HuH-7.5 (cell line): ENCODE measurements around the gene APAF1.

Source experiments
- DNase-seq: peaks from one replicate; pipeline ENCODE4 v3.0.0; 2011; ENCODE audit warnings: low spot score

APAF1 gene

DNA sequence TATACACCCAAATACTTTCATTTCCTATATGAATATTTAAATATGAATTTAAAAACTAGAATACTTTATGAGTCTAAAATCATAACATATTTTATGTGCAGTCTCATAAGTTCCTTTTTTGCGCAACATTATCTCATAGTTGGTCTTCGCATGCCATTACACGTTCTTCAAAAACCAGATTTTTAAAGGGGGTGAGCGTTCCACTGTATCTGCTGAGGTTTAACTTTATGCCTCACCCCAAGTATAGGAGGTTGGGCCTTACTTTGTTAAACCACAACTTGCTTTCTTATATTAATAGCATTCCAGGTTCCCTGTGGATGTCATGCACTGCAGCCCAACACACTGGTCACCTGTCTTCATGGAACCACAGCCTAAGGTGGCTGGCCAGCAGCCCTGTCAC, 118.6 kb downstream of the APAF1 start:
- no peak for DNase-seq

DNA sequence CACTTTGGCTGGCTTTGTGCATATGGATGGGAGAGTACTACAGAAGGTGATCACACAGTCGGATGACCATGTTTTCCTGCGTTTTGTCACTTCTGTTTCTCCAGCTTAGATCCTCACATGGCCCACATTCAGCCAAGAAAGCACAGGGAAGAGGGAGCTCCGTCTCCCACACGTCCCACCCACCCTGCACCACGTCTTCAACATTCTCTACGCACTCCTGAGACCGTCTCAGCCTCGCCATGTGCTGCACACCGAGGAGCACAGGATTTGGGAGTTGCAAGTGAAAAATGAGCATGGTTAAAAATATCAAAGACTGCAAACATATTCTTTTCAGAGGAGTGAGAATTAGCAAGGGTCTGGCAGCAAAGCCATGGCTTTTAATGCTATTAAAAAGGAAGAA, 122.2 kb downstream of the APAF1 start:
- no peak for DNase-seq

DNA sequence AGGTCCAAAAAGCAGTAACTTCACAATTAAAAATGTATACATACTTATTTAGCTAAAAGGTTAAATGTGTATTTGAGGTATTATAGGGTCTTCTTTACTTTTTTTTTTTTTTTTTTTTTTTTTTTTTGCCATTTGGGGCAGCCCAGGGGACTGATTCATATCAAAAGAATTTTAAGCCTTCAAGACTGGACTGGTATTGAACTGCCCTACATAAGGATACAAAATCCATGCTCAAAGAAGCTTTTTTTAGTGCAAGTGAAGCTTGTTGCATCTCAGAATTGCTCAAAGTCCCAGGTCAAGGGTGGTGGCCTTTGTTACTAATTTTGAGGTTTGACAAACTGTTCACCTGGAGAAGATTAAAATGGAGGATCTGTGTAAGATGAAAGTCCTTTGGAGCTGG, 124.0 kb downstream of the APAF1 start:
- DNase-seq = no peak

DNA sequence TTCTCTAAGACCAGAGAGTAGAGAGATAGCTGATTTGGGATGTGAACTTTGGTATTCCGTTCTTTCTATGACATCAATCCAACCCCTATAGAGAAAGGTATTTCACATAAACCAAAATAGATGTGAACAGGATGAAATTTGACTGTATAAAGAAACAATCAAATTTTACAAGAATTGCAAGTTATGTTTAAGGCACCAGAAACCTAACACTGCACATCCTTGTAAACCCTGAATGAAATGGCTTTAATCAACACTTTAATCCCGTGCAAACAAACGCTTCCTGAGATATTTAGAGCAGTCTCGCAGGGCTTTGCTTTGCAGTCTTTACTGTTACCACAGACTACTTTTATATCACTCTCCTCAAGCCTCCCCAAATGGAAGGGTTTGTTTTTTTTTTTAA, 125.1 kb downstream of the APAF1 start:
- no peak for DNase-seq

DNA sequence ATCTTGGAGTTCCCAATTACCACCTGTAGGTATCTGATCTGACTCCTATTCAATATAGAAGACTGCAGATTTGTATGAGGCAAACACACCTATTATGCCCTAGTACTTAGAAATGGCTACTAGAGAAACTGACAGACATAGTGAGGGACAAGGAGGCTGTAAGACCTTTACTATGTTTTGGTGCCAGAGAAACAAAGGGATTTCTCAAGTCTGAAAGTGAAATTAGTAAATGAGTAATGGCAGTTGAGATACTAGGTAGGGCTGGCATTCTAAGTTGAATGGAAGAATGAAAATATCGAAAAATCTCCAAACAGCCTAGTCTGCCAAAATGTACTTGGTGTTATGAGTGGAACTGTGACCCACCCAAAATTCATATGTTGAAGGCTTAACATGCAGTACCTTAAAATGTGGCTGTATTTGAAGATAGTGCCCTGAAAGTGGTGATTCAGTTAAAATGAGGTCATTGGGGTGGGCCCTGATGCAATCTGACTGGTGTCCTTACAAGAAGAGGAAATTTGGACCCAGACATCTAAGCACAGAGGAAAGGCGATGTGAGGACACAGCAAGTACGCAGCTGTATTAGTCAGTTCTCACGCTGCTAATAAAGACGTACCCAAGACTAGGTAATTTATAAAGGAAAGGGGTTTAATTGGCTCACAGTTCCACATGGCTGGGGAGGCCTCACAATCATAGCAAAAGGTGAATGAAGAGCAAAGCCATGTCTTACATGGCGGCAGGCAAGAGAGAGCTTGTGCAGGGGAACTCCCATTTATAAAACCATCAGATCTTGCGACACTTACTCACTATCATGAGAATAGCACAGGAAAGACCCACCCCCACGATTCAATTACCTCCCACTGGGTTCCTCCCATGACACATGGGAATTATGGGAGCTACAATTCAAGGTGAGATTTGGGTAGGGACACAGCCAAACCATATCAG, 127.0 kb downstream of the APAF1 start:
- no peak for DNase-seq

DNA sequence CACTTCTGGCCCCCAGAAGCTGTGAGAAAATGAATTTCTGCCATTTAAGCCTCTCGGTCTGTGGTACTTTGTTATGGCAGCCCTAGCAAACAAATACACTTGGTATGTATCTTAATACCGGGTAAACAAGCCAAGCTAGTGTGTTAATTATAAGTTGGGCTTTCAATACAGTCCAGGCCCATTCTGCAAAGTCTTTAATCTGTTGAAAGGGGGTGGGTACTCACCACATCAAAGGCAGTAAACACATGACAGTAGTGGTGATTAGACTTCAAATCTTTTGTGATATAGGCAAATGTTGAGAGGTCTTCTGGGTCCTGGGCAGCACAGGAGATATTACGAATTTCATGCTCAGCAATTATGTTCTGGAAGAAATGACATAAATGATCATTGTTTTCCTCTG, 127.7 kb downstream of the APAF1 start:
- DNase-seq = no peak

DNA sequence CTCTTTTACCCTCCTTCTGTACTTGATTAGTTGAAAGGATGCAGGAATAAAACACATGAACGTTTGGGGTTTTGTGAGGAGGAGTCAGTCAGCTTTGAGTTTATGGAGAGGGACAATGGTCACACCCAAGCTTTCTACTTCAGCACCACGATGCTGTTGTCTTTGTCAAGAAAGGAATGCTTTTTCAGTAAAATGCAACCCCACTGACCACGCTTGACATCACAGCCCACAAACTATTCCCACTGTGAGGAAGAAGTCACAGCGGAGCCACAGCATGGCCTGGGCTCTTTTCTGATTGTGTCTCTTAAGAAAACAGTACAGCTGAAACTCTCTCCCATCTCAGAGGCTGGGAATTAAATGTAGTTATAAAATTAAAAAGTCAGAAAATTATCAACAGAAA, 135.2 kb downstream of the APAF1 start:
- DNase-seq = no peak

DNA sequence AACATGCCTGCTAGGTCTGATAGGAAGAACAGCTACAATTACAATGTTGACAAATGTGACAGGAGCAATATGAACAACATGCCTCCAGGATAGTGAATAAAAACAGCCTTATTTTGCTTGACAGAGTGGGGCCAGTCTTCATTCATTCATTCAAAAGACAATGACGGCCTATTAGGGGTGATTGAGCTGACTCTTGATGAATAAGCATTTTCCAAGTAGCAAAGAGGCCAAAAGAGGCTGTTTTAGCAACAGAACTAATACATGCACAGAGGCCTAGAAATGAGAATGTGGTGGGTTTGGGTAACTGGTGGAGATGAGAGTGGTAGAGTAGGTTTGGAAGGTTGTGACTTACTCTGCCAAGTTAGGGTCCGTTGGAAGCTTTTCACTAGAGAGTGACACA, 138.3 kb downstream of the APAF1 start:
- DNase-seq = no peak
